IMR-90 (cell line): Measurements from ENCODE around the gene MBOAT2. TPM values are rescaled to one million over a fixed set of nuclear protein-coding genes. Genes with fewer than 3 reads are reported as not detected.

Experiments used
- ATAC-seq: fragments of 200-7000 bp; cut with Tn5 transposase; 2 replicates; pipeline ENCODE4 v1.9.1; 2020; ENCODE audit warnings: low read depth, mild to moderate bottlenecking, moderate library complexity
- BruUV-seq: library from RNA; stranded (reverse); fragments of 400-500 nt; replicated peaks from 2 replicates; lab custom pipeline; 2021; lab: Mats Ljungman, UMichigan
- CTCF ChIA-PET: fragments of 300-600 bp; formaldehyde crosslinking; extraction: SDS; loops from one replicate; lab custom pipeline; 2021; ENCODE audit warnings: antibody characterized with exemption; lab: Yijun Ruan, JAX
- POLR2A ChIA-PET: fragments of 300-600 bp; sonication (Branson Sonifier 250); formaldehyde crosslinking; loops from one replicate; lab custom pipeline; 2022; ENCODE audit warnings: antibody characterized with exemption; ENCODE audit not compliant: unreplicated experiment; lab: Charles Lee
- DNase-seq: peaks from one replicate; pipeline ENCODE4 v3.0.0; 2013
- H2AFZ ChIP-seq: replicated peaks from 2 replicates; pipeline ENCODE3; 2013; ENCODE audit warnings: low read length, mild to moderate bottlenecking; ENCODE audit not compliant: poor library complexity
- H2AK5ac ChIP-seq: 2 replicates; pipeline ENCODE4 v1.6.1; 2013; ENCODE audit warnings: low read depth, low read length, inconsistent platforms
- H2AK9ac ChIP-seq: replicated peaks from 2 replicates; pipeline ENCODE3; 2013; ENCODE audit warnings: mild to moderate bottlenecking, low read depth, low read length, moderate library complexity; ENCODE audit not compliant: poor library complexity
- H2BK120ac ChIP-seq: 2 replicates; pipeline ENCODE4 v1.6.1; 2013; ENCODE audit warnings: low read depth, low read length, inconsistent platforms
- H2BK15ac ChIP-seq: 3 replicates; pipeline ENCODE4 v1.6.1; 2013; ENCODE audit warnings: low read depth, low read length, inconsistent platforms
- H2BK20ac ChIP-seq: 2 replicates; pipeline ENCODE4 v1.6.1; 2013; ENCODE audit warnings: low read depth, mild to moderate bottlenecking, inconsistent platforms, low read length, moderate library complexity
- H2BK5ac ChIP-seq: 2 replicates; pipeline ENCODE4 v1.6.1; 2013; ENCODE audit warnings: mild to moderate bottlenecking, low read depth, low read length, inconsistent platforms; ENCODE audit not compliant: poor library complexity, severe bottlenecking
- H3K14ac ChIP-seq: replicated peaks from 2 replicates; pipeline ENCODE4 v1.6.1; 2013; ENCODE audit warnings: low read depth, low read length, inconsistent platforms
- H3K18ac ChIP-seq: 2 replicates; pipeline ENCODE4 v1.6.1; 2013; ENCODE audit warnings: low read depth, low read length, control low read depth
- H3K23ac ChIP-seq: 2 replicates; pipeline ENCODE4 v1.6.1; 2013; ENCODE audit warnings: low read depth, low read length, inconsistent platforms
- H3K27ac ChIP-seq: 2 replicates; pipeline ENCODE4 v1.5.1; 2013; ENCODE audit warnings: mild to moderate bottlenecking, control low read depth, low read length; ENCODE audit not compliant: insufficient read depth
- H3K27me3 ChIP-seq: 2 replicates; pipeline ENCODE4 v1.6.1; 2013; ENCODE audit warnings: low read length; ENCODE audit not compliant: control insufficient read depth, insufficient read depth
- H3K36me3 ChIP-seq: 2 replicates; pipeline ENCODE4 v1.6.1; 2013; ENCODE audit warnings: low read length, mixed read lengths; ENCODE audit not compliant: control insufficient read depth, insufficient read depth
- H3K4ac ChIP-seq: 2 replicates; pipeline ENCODE4 v1.6.1; 2013; ENCODE audit warnings: low read depth, low read length, inconsistent platforms
- H3K4me1 ChIP-seq: 2 replicates; pipeline ENCODE4 v1.6.1; 2013; ENCODE audit warnings: low read length, mixed read lengths; ENCODE audit not compliant: control insufficient read depth, insufficient read depth
- H3K4me2 ChIP-seq: 2 replicates; pipeline ENCODE4 v1.6.1; 2013; ENCODE audit warnings: low read depth, mild to moderate bottlenecking, control low read depth, low read length, moderate library complexity
- H3K4me3 ChIP-seq: 2 replicates; pipeline ENCODE4 v1.5.1; 2013; ENCODE audit warnings: low read depth, mild to moderate bottlenecking, control low read depth, low read length, moderate library complexity; ENCODE audit not compliant: insufficient read depth
- H3K56ac ChIP-seq: 2 replicates; pipeline ENCODE4 v1.6.1; 2013; ENCODE audit warnings: low read length, inconsistent platforms; ENCODE audit not compliant: insufficient read depth; ENCODE audit errors: extremely low read depth
- H3K79me1 ChIP-seq, 2 experiments: 2 replicates each; pipeline ENCODE4 v1.6.1; 2013; ENCODE audit warnings: low read length in 2 of 2, inconsistent platforms in 1 of 2, low read depth in 1 of 2
- H3K9ac ChIP-seq: 2 replicates; pipeline ENCODE4 v1.6.1; 2013; ENCODE audit warnings: low read depth, low read length, control low read depth
- H3K9me1 ChIP-seq: 2 replicates; pipeline ENCODE4 v1.6.1; 2013; ENCODE audit warnings: low read length, inconsistent platforms; ENCODE audit not compliant: insufficient read depth
- H3K9me3 ChIP-seq: 2 replicates; pipeline ENCODE4 v1.6.1; 2013; ENCODE audit warnings: low read length; ENCODE audit not compliant: control insufficient read depth, insufficient read depth
- H4K20me1 ChIP-seq: 2 replicates; pipeline ENCODE4 v1.6.1; 2013; ENCODE audit warnings: low read length, inconsistent platforms; ENCODE audit not compliant: insufficient read depth
- H4K5ac ChIP-seq: 2 replicates; pipeline ENCODE4 v1.6.1; 2013; ENCODE audit warnings: mild to moderate bottlenecking, low read depth, low read length, control low read depth
- H4K8ac ChIP-seq, 2 experiments: 2 replicates each; pipeline ENCODE4 v1.6.1; 2013; ENCODE audit warnings: low read depth in 2 of 2, low read length in 2 of 2, control low read depth in 1 of 2, inconsistent platforms in 1 of 2
- H4K91ac ChIP-seq: 2 replicates; pipeline ENCODE4 v1.6.1; 2013; ENCODE audit warnings: low read depth, low read length, inconsistent platforms; ENCODE audit not compliant: insufficient read depth
- CEBPB ChIP-seq: IDR thresholded peaks from 2 replicates; pipeline ENCODE4 v1.6.1; 2012; ENCODE audit warnings: low read depth, low read length, improper control_type of control experiment
- CTCF ChIP-seq: conservative IDR thresholded peaks from 2 replicates; pipeline ENCODE4 v1.5.1; 2012; ENCODE audit warnings: mild to moderate bottlenecking, low read depth, low read length, improper control_type of control experiment
- ELK1 ChIP-seq: fragments of 150-350 bp; IDR thresholded peaks from 2 replicates; pipeline ENCODE4 v1.6.1; 2016; ENCODE audit warnings: low read depth, mild to moderate bottlenecking, low read length, moderate library complexity, borderline replicate concordance
- FOS ChIP-seq: fragments of 150-350 bp; IDR thresholded peaks from 2 replicates; pipeline ENCODE4 v1.6.1; 2016; ENCODE audit warnings: low read depth, low read length
- NFE2L2 ChIP-seq: fragments of 150-350 bp; IDR thresholded peaks from 2 replicates; pipeline ENCODE4 v1.6.1; 2016; ENCODE audit warnings: low read depth, mild to moderate bottlenecking, low read length
- RAD21 ChIP-seq: IDR thresholded peaks from 2 replicates; pipeline ENCODE4 v1.6.1; 2012; ENCODE audit warnings: low read length, improper control_type of control experiment
- RCOR1 ChIP-seq: IDR thresholded peaks from 2 replicates; pipeline ENCODE4 v1.6.1; 2012; ENCODE audit warnings: mild to moderate bottlenecking, low read length, improper control_type of control experiment; ENCODE audit not compliant: insufficient replicate concordance
- WGBS, 2 experiments: methylation state at CpG; one replicate each; pipeline versions ENCODE4 v1.1.5 to v1.1.7; 2013; ENCODE audit warnings: missing lambda C conversion rate in 2 of 2; ENCODE audit not compliant: insufficient read length in 1 of 2; ENCODE audit errors: extremely low coverage in 2 of 2; 5-methylcytosine and 5-hydroxymethylcytosine counted together
- dilution Hi-C: fragments of 300-500 bp; cut with HindIII; formaldehyde crosslinking; loops from one replicate; pipeline ENCODE4 v1.14.3; 2018; ENCODE audit warnings: low sequenced_read_pairs; ENCODE audit not compliant: unreplicated experiment
- in situ Hi-C: fragments of 300-500 bp; cut with MboI; formaldehyde crosslinking; loops from 3 replicates; pipeline ENCODE4 v1.14.3; 2019; ENCODE audit warnings: low sequenced_read_pairs, inconsistent platforms, mixed read lengths
- intact Hi-C: fragments of 100-400 bp; cut with micrococcal nuclease; formaldehyde crosslinking; loops from 2 replicates; pipeline ENCODE4 v1.10.0; 2022
- polyA plus RNA-seq, 3 experiments: library from polyadenylated mRNA; depleted of rRNA; stranded (reverse); fragments of >200 nt; gene quantifications; 2 replicates each; pipeline ENCODE4 v1.2.3, GENCODE V29; 2012; ENCODE audit warnings: low replicate concordance in 1 of 3
- total RNA-seq: library from RNA; depleted of rRNA; stranded (reverse); fragments of >200 nt; gene quantifications from 2 replicates; pipeline ENCODE4 v1.2.3, GENCODE V29; 2012

The MBOAT2 gene
- total and polyA plus RNA-seq, 2 of the 4 experiments (the other 2 are of a cell fraction), result 33.9 to 102 TPM

GRCh38 chr2:8877332-8877731, 126.2 kb downstream of the MBOAT2 start:
- Histone ChIP-seq H3K4me3 (no peak overlapping the region), H3K4ac (no peak overlapping the region), H3K56ac (no peak overlapping the region), H3K4me2 (no peak overlapping the region), H2AK9ac (no peak overlapping the region), H4K5ac (no peak overlapping the region), H4K91ac (no peak overlapping the region), H3K4me1 (peaks cover 2% of the 10 kb centered on the region; the same call in 1 of the 2 replicates), H2BK20ac (no peak overlapping the region), H4K8ac (no peak overlapping the region), H3K27ac (no peak overlapping the region), H2BK120ac (no peak overlapping the region), H3K9ac (no peak overlapping the region), H2AFZ (no peak overlapping the region), H3K18ac (no peak overlapping the region), H3K79me1 (peaks cover 2 to 3% of the 10 kb centered on the region in 2 experiments; a peak in 2 of 4 replicates), H2BK15ac (no peak overlapping the region), H3K9me1 (no peaks in the 10 kb centered on the region; the same call in 1 of the 2 replicates), H3K14ac (no peak overlapping the region), H2AK5ac (no peak overlapping the region), H3K36me3 (peaks cover 16% of the 10 kb centered on the region), H4K20me1 (no peaks in the 10 kb centered on the region), H3K23ac (no peak overlapping the region), H3K9me3 (no peaks in the 10 kb centered on the region), H3K27me3 (no peaks in the 10 kb centered on the region), H2BK5ac (no peak overlapping the region)
- intact Hi-C loops, result no loop called here
- ChIA-PET POLR2A (no interaction called here), CTCF (interaction anchor here (0.6 kb wide), 1 partner anchor 141 kb away, joined by 3 read pairs; no protein-coding TSS in a partner anchor)
- WGBS, 2 experiments, result 100% methylated on average over 1 of the region's 4 CpGs; no CpG with 5 or more reads in 1 of the 2 experiments
- no TSS peak for BruUV-seq
- TF ChIP-seq CEBPB, result no peak
- no peak for TF ChIP-seq CTCF
- no peak for TF ChIP-seq NFE2L2
- no peak for TF ChIP-seq ELK1
- no peak for TF ChIP-seq RCOR1
- TF ChIP-seq RAD21, result no peak
- TF ChIP-seq FOS, result no peak
- in situ Hi-C loops, result no loop called here
- ATAC-seq (no peak), DNase-seq (no peak)
- dilution Hi-C loops, result no loop called here
